ENCODE data around the gene TRIM15.

TRIM15 gene

GRCh38 chr6:30171677-30172471 lies 8.5 kb downstream of the TRIM15 start:
- Histone ChIP-seq H3K9me3 (ENCODE audit: control insufficient read depth, low read length) (no peaks in the 10 kb centered on the region), H3K27me3 (ENCODE audit: control insufficient read depth, insufficient read depth, low read length) (peaks cover 22% of the 10 kb centered on the region), H3K36me3 (ENCODE audit: control insufficient read depth, insufficient read depth, low read length) (no peaks in the 10 kb centered on the region), H3K4me3 (ENCODE audit: low read length) (no peak overlapping the region), H3K4me1 (ENCODE audit: control insufficient read depth, insufficient read depth, low read length) (peaks cover 4% of the 10 kb centered on the region), H3K9ac (ENCODE audit: low read length) (no peak overlapping the region)

GRCh38 chr6:30172681-30173080 lies 9.3 kb downstream of the TRIM15 start:
- no peak overlapping the region for H3K9ac ChIP-seq (ENCODE audit: low read length)
- no peaks in the 10 kb centered on the region for H3K9me3 ChIP-seq (ENCODE audit: control insufficient read depth, low read length)
- peaks cover 4% of the 10 kb centered on the region for H3K4me1 ChIP-seq (ENCODE audit: control insufficient read depth, insufficient read depth, low read length)
- no peaks in the 10 kb centered on the region for H3K36me3 ChIP-seq (ENCODE audit: control insufficient read depth, insufficient read depth, low read length)
- H3K27me3 ChIP-seq (ENCODE audit: control insufficient read depth, insufficient read depth, low read length), result peaks cover 22% of the 10 kb centered on the region
- no peak overlapping the region for H3K4me3 ChIP-seq (ENCODE audit: low read length)

GRCh38 chr6:30175765-30176164 lies 12.4 kb downstream of the TRIM15 start:
- Histone ChIP-seq H3K27me3 (ENCODE audit: control insufficient read depth, insufficient read depth, low read length) (peaks cover 20% of the 10 kb centered on the region), H3K36me3 (ENCODE audit: control insufficient read depth, insufficient read depth, low read length) (no peaks in the 10 kb centered on the region), H3K9me3 (ENCODE audit: control insufficient read depth, low read length) (no peaks in the 10 kb centered on the region), H3K9ac (ENCODE audit: low read length) (no peak overlapping the region), H3K4me1 (ENCODE audit: control insufficient read depth, insufficient read depth, low read length) (peaks cover 4% of the 10 kb centered on the region), H3K4me3 (ENCODE audit: low read length) (no peak overlapping the region)

GRCh38 chr6:30178837-30179236 lies 15.5 kb downstream of the TRIM15 start:
- no peaks in the 10 kb centered on the region for H3K4me1 ChIP-seq (ENCODE audit: control insufficient read depth, insufficient read depth, low read length)
- no peaks in the 10 kb centered on the region for H3K36me3 ChIP-seq (ENCODE audit: control insufficient read depth, insufficient read depth, low read length)
- no peak overlapping the region for H3K4me3 ChIP-seq (ENCODE audit: low read length)
- no peak overlapping the region for H3K9ac ChIP-seq (ENCODE audit: low read length)
- H3K9me3 ChIP-seq (ENCODE audit: control insufficient read depth, low read length), result no peaks in the 10 kb centered on the region
- no peaks in the 10 kb centered on the region for H3K27me3 ChIP-seq (ENCODE audit: control insufficient read depth, insufficient read depth, low read length)

- Histone ChIP-seq H3K36me3 (ENCODE audit: control insufficient read depth, insufficient read depth, low read length) (no peaks in the 10 kb centered on the region), H3K4me3 (ENCODE audit: low read length) (no peak overlapping the region)
These were observed 16.8 kb downstream of the TRIM15 start for GRCh38 chr6:30180145-30180544.

GRCh38 chr6:30184417-30185031 lies 21.2 kb downstream of the TRIM15 start:
- no peak overlapping the region for H3K4me3 ChIP-seq (ENCODE audit: low read length)
- H3K9ac ChIP-seq (ENCODE audit: low read length), result no peak overlapping the region
- no peaks in the 10 kb centered on the region for H3K27me3 ChIP-seq (ENCODE audit: control insufficient read depth, insufficient read depth, low read length)
- peaks cover 4% of the 10 kb centered on the region for H3K36me3 ChIP-seq (ENCODE audit: control insufficient read depth, insufficient read depth, low read length)
- H3K9me3 ChIP-seq (ENCODE audit: control insufficient read depth, low read length), result no peaks in the 10 kb centered on the region
- H3K4me1 ChIP-seq (ENCODE audit: control insufficient read depth, insufficient read depth, low read length), result no peaks in the 10 kb centered on the region

More at GRCh38 chr6:30180145-30180544, 16.8 kb downstream of the TRIM15 start:
- no peaks in the 10 kb centered on the region for H3K4me1 ChIP-seq (ENCODE audit: control insufficient read depth, insufficient read depth, low read length)
- H3K9me3 ChIP-seq (ENCODE audit: control insufficient read depth, low read length), result no peaks in the 10 kb centered on the region
- H3K9ac ChIP-seq (ENCODE audit: low read length), result no peak overlapping the region
- no peaks in the 10 kb centered on the region for H3K27me3 ChIP-seq (ENCODE audit: control insufficient read depth, insufficient read depth, low read length)

- no peaks in the 10 kb centered on the region for H3K9me3 ChIP-seq (ENCODE audit: control insufficient read depth, low read length)
- no peaks in the 10 kb centered on the region for H3K4me1 ChIP-seq (ENCODE audit: control insufficient read depth, insufficient read depth, low read length)
- H3K9ac ChIP-seq (ENCODE audit: low read length), result no peak overlapping the region
- H3K36me3 ChIP-seq (ENCODE audit: control insufficient read depth, insufficient read depth, low read length), result peaks cover 9% of the 10 kb centered on the region
- H3K4me3 ChIP-seq (ENCODE audit: low read length), result no peak overlapping the region
- no peaks in the 10 kb centered on the region for H3K27me3 ChIP-seq (ENCODE audit: control insufficient read depth, insufficient read depth, low read length)
These were observed 22.6 kb downstream of the TRIM15 start for GRCh38 chr6:30185846-30186484.

GRCh38 chr6:30188541-30188940 lies 25.2 kb downstream of the TRIM15 start:
- H3K9me3 ChIP-seq (ENCODE audit: control insufficient read depth, low read length), result no peaks in the 10 kb centered on the region
- H3K9ac ChIP-seq (ENCODE audit: low read length), result no peak overlapping the region
- H3K36me3 ChIP-seq (ENCODE audit: control insufficient read depth, insufficient read depth, low read length), result peaks cover 14% of the 10 kb centered on the region
- no peak overlapping the region for H3K4me3 ChIP-seq (ENCODE audit: low read length)
- H3K27me3 ChIP-seq (ENCODE audit: control insufficient read depth, insufficient read depth, low read length), result no peaks in the 10 kb centered on the region
- no peaks in the 10 kb centered on the region for H3K4me1 ChIP-seq (ENCODE audit: control insufficient read depth, insufficient read depth, low read length)

- no peaks in the 10 kb centered on the region for H3K4me1 ChIP-seq (ENCODE audit: control insufficient read depth, insufficient read depth, low read length)
- no peak overlapping the region for H3K4me3 ChIP-seq (ENCODE audit: low read length)
- H3K36me3 ChIP-seq (ENCODE audit: control insufficient read depth, insufficient read depth, low read length), result peaks cover 10% of the 10 kb centered on the region
These were observed 28.7 kb downstream of the TRIM15 start for GRCh38 chr6:30192076-30192475.

GRCh38 chr6:30194797-30195690 lies 31.7 kb downstream of the TRIM15 start:
- H3K9me3 ChIP-seq (ENCODE audit: control insufficient read depth, low read length), result no peaks in the 10 kb centered on the region
- H3K36me3 ChIP-seq (ENCODE audit: control insufficient read depth, insufficient read depth, low read length), result peaks cover 19% of the 10 kb centered on the region
- no peak overlapping the region for H3K4me3 ChIP-seq (ENCODE audit: low read length)
- H3K4me1 ChIP-seq (ENCODE audit: control insufficient read depth, insufficient read depth, low read length), result no peaks in the 10 kb centered on the region
- H3K9ac ChIP-seq (ENCODE audit: low read length), result no peak overlapping the region
- no peaks in the 10 kb centered on the region for H3K27me3 ChIP-seq (ENCODE audit: control insufficient read depth, insufficient read depth, low read length)

More at GRCh38 chr6:30192076-30192475, 28.7 kb downstream of the TRIM15 start:
- H3K9ac ChIP-seq (ENCODE audit: low read length), result no peak overlapping the region
- no peaks in the 10 kb centered on the region for H3K27me3 ChIP-seq (ENCODE audit: control insufficient read depth, insufficient read depth, low read length)
- no peaks in the 10 kb centered on the region for H3K9me3 ChIP-seq (ENCODE audit: control insufficient read depth, low read length)

- H3K9ac ChIP-seq (ENCODE audit: low read length), result no peak overlapping the region
- H3K9me3 ChIP-seq (ENCODE audit: control insufficient read depth, low read length), result no peaks in the 10 kb centered on the region
- no peaks in the 10 kb centered on the region for H3K4me1 ChIP-seq (ENCODE audit: control insufficient read depth, insufficient read depth, low read length)
- peaks cover 14% of the 10 kb centered on the region for H3K36me3 ChIP-seq (ENCODE audit: control insufficient read depth, insufficient read depth, low read length)
- no peak overlapping the region for H3K4me3 ChIP-seq (ENCODE audit: low read length)
- no peaks in the 10 kb centered on the region for H3K27me3 ChIP-seq (ENCODE audit: control insufficient read depth, insufficient read depth, low read length)
These were observed 32.6 kb downstream of the TRIM15 start for GRCh38 chr6:30195951-30196350.

All from mucosa of stomach (tissue), 1 donor.